HG02610 (cell line): ENCODE results near the gene PTPRM.
"Not testable (repeated sequence)": the region's sequence is repeated elsewhere in the genome, so short reads cannot be mapped to it uniquely, and the experiment has no call there.

Source experiments
- ATAC-seq: cut with Tn5 transposase; IDR thresholded peaks from one replicate; pipeline ENCODE4 v1.9.1; 2021; ENCODE audit warnings: mild to moderate bottlenecking, moderate library complexity; ENCODE audit not compliant: unreplicated experiment

Gene PTPRM

GRCh38 chr18:8433771-8434170, 866.7 kb downstream of the PTPRM start:
- no peak for ATAC-seq

- ATAC-seq: no peak
Observed at GRCh38 chr18:8435376-8435775, 868.3 kb downstream of the PTPRM start.

GRCh38 chr18:8439055-8439454, 871.9 kb downstream of the PTPRM start:
- no peak for ATAC-seq

- ATAC-seq: no peak
Observed at GRCh38 chr18:8443505-8443904, 876.4 kb downstream of the PTPRM start.

- ATAC-seq: not testable (repeated sequence)
Observed at GRCh38 chr18:8446936-8447335, 879.8 kb downstream of the PTPRM start.

- ATAC-seq: no peak
Observed at GRCh38 chr18:8448130-8448529, 881.0 kb downstream of the PTPRM start.

- no peak for ATAC-seq
Observed at GRCh38 chr18:8450013-8450412, 882.9 kb downstream of the PTPRM start.

- no peak for ATAC-seq
Observed at GRCh38 chr18:8450898-8451665, 884.0 kb downstream of the PTPRM start.

GRCh38 chr18:8453528-8453927, 886.4 kb downstream of the PTPRM start:
- ATAC-seq: no peak

- ATAC-seq: no peak
Observed at GRCh38 chr18:8454136-8454535, 887.0 kb downstream of the PTPRM start.

- ATAC-seq: no peak
Observed at GRCh38 chr18:8455661-8456614, 888.8 kb downstream of the PTPRM start.
